ENCODE data around the gene PIAS1. TPM values are rescaled to one million over a fixed set of nuclear protein-coding genes. Genes with fewer than 3 reads are reported as not detected.
A peak's percentile ranks its signal among the peaks of the same experiment; 100 is the strongest.
"Not testable (repeated sequence)": the region's sequence is repeated elsewhere in the genome, so short reads cannot be mapped to it uniquely, and the experiment has no call there.

The PIAS1 gene
- total RNA-seq, 3 donors from 2014 or later (not counting 1 experiment from before 2014, with no cell fraction given): 94.7 to 103 (median 99.2) TPM

DNA sequence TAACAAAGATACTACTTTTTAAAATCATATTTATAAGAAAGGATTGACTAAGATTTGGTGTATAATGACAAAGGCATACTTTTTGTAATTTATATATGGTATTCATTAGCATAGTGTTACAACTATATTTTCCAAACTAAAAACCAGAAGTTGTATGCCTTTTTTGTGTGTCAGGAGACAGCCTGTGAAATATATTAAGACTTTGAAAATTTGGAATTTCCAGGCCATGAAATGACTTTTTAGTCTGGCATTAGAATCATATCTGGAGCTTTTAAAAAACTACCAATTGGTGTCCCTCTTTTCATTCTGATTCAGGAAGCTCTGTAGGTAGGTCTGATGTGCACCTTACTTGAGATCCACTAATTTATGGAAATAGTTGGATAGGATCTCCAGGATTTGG lies 109.1 kb downstream of the PIAS1 start:
- Mint-ChIP-seq H3K27me3 (ENCODE audit: low read depth in 2 of 2) (no peaks in the 10 kb centered on the region), H3K4me1 (no peaks in the 10 kb centered on the region), H3K27ac (peak overlapping the region; percentile 13 to 19), H3K36me3 (no peaks in the 10 kb centered on the region), H3K9me3 (no peaks in the 10 kb centered on the region), H3K4me3 (no peak overlapping the region)
- intact Hi-C loops (cut with micrococcal nuclease): no loop called here
- no peak for DNase-seq
- ATAC-seq: no peak
- Histone ChIP-seq H3K36me3 (ENCODE audit: control insufficient read depth, insufficient read depth, low read length) (peaks cover 36% of the 10 kb centered on the region), H3K27ac (ENCODE audit: low read length) (no peak overlapping the region), H3K4me1 (ENCODE audit: control insufficient read depth, insufficient read depth, low read length) (no peaks in the 10 kb centered on the region), H3K27me3 (ENCODE audit: control insufficient read depth, insufficient read depth, low read length) (no peaks in the 10 kb centered on the region), H3K4me3 (ENCODE audit: low read length) (no peak overlapping the region), H3K9me3 (ENCODE audit: control insufficient read depth, insufficient read depth, low read length) (no peaks in the 10 kb centered on the region)
- TF ChIP-seq, protein P1, sequence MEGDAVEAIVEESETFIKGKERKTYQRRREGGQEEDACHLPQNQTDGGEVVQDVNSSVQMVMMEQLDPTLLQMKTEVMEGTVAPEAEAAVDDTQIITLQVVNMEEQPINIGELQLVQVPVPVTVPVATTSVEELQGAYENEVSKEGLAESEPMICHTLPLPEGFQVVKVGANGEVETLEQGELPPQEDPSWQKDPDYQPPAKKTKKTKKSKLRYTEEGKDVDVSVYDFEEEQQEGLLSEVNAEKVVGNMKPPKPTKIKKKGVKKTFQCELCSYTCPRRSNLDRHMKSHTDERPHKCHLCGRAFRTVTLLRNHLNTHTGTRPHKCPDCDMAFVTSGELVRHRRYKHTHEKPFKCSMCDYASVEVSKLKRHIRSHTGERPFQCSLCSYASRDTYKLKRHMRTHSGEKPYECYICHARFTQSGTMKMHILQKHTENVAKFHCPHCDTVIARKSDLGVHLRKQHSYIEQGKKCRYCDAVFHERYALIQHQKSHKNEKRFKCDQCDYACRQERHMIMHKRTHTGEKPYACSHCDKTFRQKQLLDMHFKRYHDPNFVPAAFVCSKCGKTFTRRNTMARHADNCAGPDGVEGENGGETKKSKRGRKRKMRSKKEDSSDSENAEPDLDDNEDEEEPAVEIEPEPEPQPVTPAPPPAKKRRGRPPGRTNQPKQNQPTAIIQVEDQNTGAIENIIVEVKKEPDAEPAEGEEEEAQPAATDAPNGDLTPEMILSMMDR (IDR thresholded peaks at IDR 0.05): no peak

GRCh38 chr15:68166847-68167246 lies 112.7 kb downstream of the PIAS1 start:
- Histone ChIP-seq H3K36me3 (ENCODE audit: control insufficient read depth, insufficient read depth, low read length) (peaks cover 22% of the 10 kb centered on the region), H3K9me3 (ENCODE audit: control insufficient read depth, insufficient read depth, low read length) (no peaks in the 10 kb centered on the region), H3K27ac (ENCODE audit: low read length) (no peak overlapping the region), H3K4me3 (ENCODE audit: low read length) (no peak overlapping the region), H3K27me3 (ENCODE audit: control insufficient read depth, insufficient read depth, low read length) (no peaks in the 10 kb centered on the region), H3K4me1 (ENCODE audit: control insufficient read depth, insufficient read depth, low read length) (no peaks in the 10 kb centered on the region)
- DNase-seq: no peak
- ATAC-seq: no peak
- no peaks in the 10 kb centered on the region for H3K36me3 Mint-ChIP-seq
- H3K4me1 Mint-ChIP-seq: no peaks in the 10 kb centered on the region
- no peaks in the 10 kb centered on the region for H3K9me3 Mint-ChIP-seq
- H3K27me3 Mint-ChIP-seq (ENCODE audit: low read depth in 2 of 2): no peaks in the 10 kb centered on the region
- no peak overlapping the region for H3K4me3 Mint-ChIP-seq
- 91% methylated on average over 3 of the region's 4 CpGs for WGBS (ENCODE audit: insufficient coverage)
- H3K27ac Mint-ChIP-seq: no peak overlapping the region
- TF ChIP-seq, protein P1 (IDR thresholded peaks at IDR 0.05): no peak
- intact Hi-C loops (cut with micrococcal nuclease): no loop called here

DNA sequence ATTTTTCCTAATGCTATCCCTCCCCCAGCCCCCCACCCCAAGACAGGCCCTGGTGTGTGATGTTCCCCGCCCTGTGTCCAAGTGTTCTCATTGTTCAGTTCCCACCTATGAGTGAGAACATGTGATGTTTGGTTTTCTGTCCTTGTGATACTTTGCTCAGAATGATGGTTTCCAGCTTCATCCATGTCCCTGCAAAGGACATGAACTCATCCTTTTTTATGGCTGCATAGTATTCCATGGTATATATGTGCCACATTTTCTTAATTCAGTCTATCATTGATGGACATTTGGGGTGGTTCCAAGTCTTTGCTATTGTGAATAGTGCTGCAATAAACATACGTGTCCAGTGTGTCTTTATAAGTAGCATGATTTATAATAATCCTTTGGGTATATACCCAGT lies 117.9 kb downstream of the PIAS1 start:
- not testable (repeated sequence) for H3K36me3 Mint-ChIP-seq, H3K4me3 Mint-ChIP-seq
- 64% methylated on average over 2 of the region's 2 CpGs for WGBS (ENCODE audit: insufficient coverage)

GRCh38 chr15:68173119-68173518 lies 119.0 kb downstream of the PIAS1 start:
- Histone ChIP-seq H3K4me3 (ENCODE audit: low read length) (no peak overlapping the region), H3K27me3 (ENCODE audit: control insufficient read depth, insufficient read depth, low read length) (no peaks in the 10 kb centered on the region), H3K9me3 (ENCODE audit: control insufficient read depth, insufficient read depth, low read length) (no peaks in the 10 kb centered on the region), H3K4me1 (ENCODE audit: control insufficient read depth, insufficient read depth, low read length) (no peaks in the 10 kb centered on the region), H3K36me3 (ENCODE audit: control insufficient read depth, insufficient read depth, low read length) (peaks cover 47% of the 10 kb centered on the region), H3K27ac (ENCODE audit: low read length) (no peak overlapping the region)
- intact Hi-C loops (cut with micrococcal nuclease): no loop called here
- H3K36me3 Mint-ChIP-seq: no peaks in the 10 kb centered on the region
- 100% methylated on average over 3 of the region's 4 CpGs for WGBS (ENCODE audit: insufficient coverage)
- no peak overlapping the region for H3K27ac Mint-ChIP-seq
- no peaks in the 10 kb centered on the region for H3K9me3 Mint-ChIP-seq
- no peak overlapping the region for H3K4me3 Mint-ChIP-seq
- ATAC-seq (no peak), DNase-seq (no peak)
- TF ChIP-seq, protein P1 (IDR thresholded peaks at IDR 0.05): no peak
- H3K27me3 Mint-ChIP-seq (ENCODE audit: low read depth in 2 of 2): no peaks in the 10 kb centered on the region
- H3K4me1 Mint-ChIP-seq: no peaks in the 10 kb centered on the region

More for the DNA sequence above, 117.9 kb downstream of the PIAS1 start:
- H3K9me3 Mint-ChIP-seq; intact Hi-C loops (cut with micrococcal nuclease); H3K27ac Mint-ChIP-seq; H3K27me3 Mint-ChIP-seq (ENCODE audit: low read depth in 2 of 2); H3K27me3 ChIP-seq (ENCODE audit: control insufficient read depth, insufficient read depth, low read length); ATAC-seq; H3K4me1 ChIP-seq (ENCODE audit: control insufficient read depth, insufficient read depth, low read length); H3K4me3 ChIP-seq (ENCODE audit: low read length); H3K4me1 Mint-ChIP-seq; H3K9me3 ChIP-seq (ENCODE audit: control insufficient read depth, insufficient read depth, low read length); DNase-seq; H3K27ac ChIP-seq (ENCODE audit: low read length): not testable (repeated sequence)
- peaks cover 37% of the 10 kb centered on the region for H3K36me3 ChIP-seq (ENCODE audit: control insufficient read depth, insufficient read depth, low read length)
